Stomach (tissue), 4 donors: ENCODE results near the gene CIAO3.

Experiments used
- POLR2A ChIP-seq, 4 donors: fragments of 450-650 bp; IDR thresholded peaks; one replicate each; pipeline ENCODE4 v1.6.1; 2016; ENCODE audit warnings: antibody characterized with exemption in 4 of 4, control low read depth in 2 of 4, mild to moderate bottlenecking in 1 of 4, moderate library complexity in 1 of 4
- POLR2AphosphoS5 ChIP-seq, 3 donors: sonication (generic); formaldehyde crosslinking; IDR thresholded peaks; one replicate each; pipeline ENCODE4 v1.6.1; 2016; ENCODE audit warnings: antibody characterized with exemption in 3 of 3
- TF ChIP-seq, protein P1 (sequence below), 7 experiments: fragments of 450-650 bp in 4 of 7; fragments of 200-600 bp in 3 of 7; sonication (generic) in 3 of 7; IDR thresholded peaks; one replicate each; pipeline ENCODE4 v1.5.1; 2016 to 2019; ENCODE audit warnings: antibody characterized with exemption in 7 of 7, control low read depth in 2 of 7, mild to moderate bottlenecking in 1 of 7

DNA sequence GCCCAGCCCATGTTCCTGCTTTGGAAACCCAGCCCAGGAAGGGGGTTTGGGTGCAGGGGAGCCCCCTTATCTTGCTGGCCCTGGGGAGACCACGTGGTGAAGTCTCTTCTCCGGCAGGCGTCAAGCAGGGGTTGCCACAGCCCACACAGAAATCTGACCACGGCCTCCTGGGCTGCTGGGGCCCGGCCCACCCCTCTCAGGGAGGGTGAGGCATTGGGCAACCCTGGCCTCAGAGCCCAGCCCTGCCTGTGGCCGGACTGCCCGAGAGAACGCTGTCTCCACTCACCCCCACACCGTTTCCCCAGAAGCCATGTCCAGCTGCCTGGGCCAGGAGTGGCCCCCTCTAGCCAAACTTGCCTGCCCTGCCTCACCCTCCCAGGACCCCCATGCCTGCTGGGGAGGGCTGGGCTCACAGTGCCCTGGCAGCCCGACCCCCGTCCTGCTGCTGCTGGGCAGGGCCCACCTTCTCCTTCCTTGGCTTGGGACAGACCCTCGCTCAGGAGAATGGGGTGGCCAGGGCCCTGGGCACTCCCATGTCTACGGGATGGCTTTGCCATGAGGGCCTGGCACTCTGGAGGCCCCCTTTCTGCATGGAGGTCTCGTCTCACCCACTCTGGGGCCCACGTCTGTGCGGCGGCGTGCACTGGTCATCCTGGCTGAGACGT lies 40.7 kb upstream of the CIAO3 start:
- TF ChIP-seq, protein P1, sequence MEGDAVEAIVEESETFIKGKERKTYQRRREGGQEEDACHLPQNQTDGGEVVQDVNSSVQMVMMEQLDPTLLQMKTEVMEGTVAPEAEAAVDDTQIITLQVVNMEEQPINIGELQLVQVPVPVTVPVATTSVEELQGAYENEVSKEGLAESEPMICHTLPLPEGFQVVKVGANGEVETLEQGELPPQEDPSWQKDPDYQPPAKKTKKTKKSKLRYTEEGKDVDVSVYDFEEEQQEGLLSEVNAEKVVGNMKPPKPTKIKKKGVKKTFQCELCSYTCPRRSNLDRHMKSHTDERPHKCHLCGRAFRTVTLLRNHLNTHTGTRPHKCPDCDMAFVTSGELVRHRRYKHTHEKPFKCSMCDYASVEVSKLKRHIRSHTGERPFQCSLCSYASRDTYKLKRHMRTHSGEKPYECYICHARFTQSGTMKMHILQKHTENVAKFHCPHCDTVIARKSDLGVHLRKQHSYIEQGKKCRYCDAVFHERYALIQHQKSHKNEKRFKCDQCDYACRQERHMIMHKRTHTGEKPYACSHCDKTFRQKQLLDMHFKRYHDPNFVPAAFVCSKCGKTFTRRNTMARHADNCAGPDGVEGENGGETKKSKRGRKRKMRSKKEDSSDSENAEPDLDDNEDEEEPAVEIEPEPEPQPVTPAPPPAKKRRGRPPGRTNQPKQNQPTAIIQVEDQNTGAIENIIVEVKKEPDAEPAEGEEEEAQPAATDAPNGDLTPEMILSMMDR (IDR thresholded peaks at IDR 0.05), result no peak
- TF ChIP-seq POLR2A (IDR thresholded peaks at IDR 0.05) (no peak), POLR2AphosphoS5 (IDR thresholded peaks at IDR 0.05) (no peak)
